COLO668 (cell line): ENCODE measurements around the gene EED.
A peak's percentile ranks its signal among the peaks of the same experiment; 100 is the strongest.

Experiments
- DNase-seq: peaks from one replicate; lab custom pipeline; 2025; ENCODE audit not compliant: unreplicated experiment; lab: John Stamatoyannopoulos, UW

Gene EED

GRCh38 chr11:86244522-86245368 lies at the start of gene EED:
Gene EED (plus strand): TSS chr11:86244753. CDS start chr11:86245230, 477 bp downstream.
- peak; percentile 98 for DNase-seq

- no peak for DNase-seq
Measured at GRCh38 chr11:86194998-86195397, 49.6 kb upstream of the EED start.

- no peak for DNase-seq
Measured at GRCh38 chr11:86196085-86196696, 48.4 kb upstream of the EED start.

GRCh38 chr11:86196913-86197312 lies 47.6 kb upstream of the EED start:
- no peak for DNase-seq

- no peak for DNase-seq
Measured at GRCh38 chr11:86197448-86197847, 47.1 kb upstream of the EED start.

- DNase-seq, result no peak
Measured at GRCh38 chr11:86198139-86198538, 46.4 kb upstream of the EED start.

GRCh38 chr11:86199354-86199753 lies 45.2 kb upstream of the EED start:
- no peak for DNase-seq

- DNase-seq, result no peak
Measured at GRCh38 chr11:86201371-86201884, 43.1 kb upstream of the EED start.

GRCh38 chr11:86202013-86202336 lies 42.6 kb upstream of the EED start:
- DNase-seq, result no peak

- no peak for DNase-seq
Measured at GRCh38 chr11:86204356-86204755, 40.2 kb upstream of the EED start.

GRCh38 chr11:86205421-86206336 lies 38.9 kb upstream of the EED start:
- DNase-seq, result no peak

GRCh38 chr11:86206337-86206695 lies 38.2 kb upstream of the EED start:
- DNase-seq, result no peak

- DNase-seq, result no peak
Measured at GRCh38 chr11:86207413-86207812, 37.1 kb upstream of the EED start.

- DNase-seq, result no peak
Measured at GRCh38 chr11:86208572-86208971, 36.0 kb upstream of the EED start.

- no peak for DNase-seq
Measured at GRCh38 chr11:86209806-86210657, 34.5 kb upstream of the EED start.

GRCh38 chr11:86210898-86211297 lies 33.7 kb upstream of the EED start:
- DNase-seq, result no peak

GRCh38 chr11:86211619-86212018 lies 32.9 kb upstream of the EED start:
- no peak for DNase-seq

- no peak for DNase-seq
Measured at GRCh38 chr11:86212019-86212611, 32.4 kb upstream of the EED start.

GRCh38 chr11:86214710-86215109 lies 29.8 kb upstream of the EED start:
- no peak for DNase-seq
